HG02943 (cell line): ENCODE results near the gene PKD1L1.

Experiments
- ATAC-seq: cut with Tn5 transposase; IDR thresholded peaks from one replicate; pipeline ENCODE4 v1.9.1; 2021; ENCODE audit warnings: mild to moderate bottlenecking, low read depth, moderate library complexity; ENCODE audit not compliant: unreplicated experiment

Gene PKD1L1

DNA sequence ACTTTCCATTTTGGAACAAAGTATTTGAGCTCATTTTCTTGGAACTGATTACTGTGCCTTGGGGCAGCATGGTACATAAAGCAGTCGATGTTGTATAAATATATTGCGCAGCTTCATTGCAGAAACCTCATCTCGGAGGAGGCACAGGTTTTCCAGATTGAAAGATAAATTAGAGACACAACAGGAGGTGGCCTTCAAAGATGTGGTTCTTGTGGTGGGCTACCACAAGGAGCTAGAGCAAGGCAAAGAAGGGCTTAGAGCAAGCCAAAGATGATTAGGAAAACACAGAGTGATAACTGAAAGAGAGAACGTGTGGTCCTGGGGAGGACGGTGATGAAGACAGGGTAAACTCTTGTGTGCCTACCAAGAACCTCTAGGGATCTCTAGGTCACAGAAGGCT lies 197.2 kb downstream of the PKD1L1 start:
- ATAC-seq = no peak

DNA sequence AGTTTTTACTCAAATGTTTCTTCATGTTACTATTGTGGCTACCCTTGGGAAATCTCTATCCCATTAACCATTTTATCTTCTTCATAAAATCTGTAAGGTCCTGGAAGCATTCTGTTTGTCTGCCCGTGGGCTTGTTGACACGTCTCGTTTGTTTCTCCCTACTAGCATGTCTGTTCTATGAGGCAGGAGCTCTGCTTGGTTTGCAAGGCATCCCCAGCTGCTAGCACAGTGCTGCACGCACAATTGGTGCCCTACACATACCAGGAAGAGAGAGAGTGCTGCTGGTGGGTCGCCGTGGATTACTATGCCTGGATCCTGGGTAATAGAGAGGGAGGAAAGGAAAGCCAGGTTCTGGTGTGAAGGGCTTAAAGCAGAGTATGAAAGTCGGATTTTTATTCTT lies 200.2 kb downstream of the PKD1L1 start:
- ATAC-seq = no peak

- ATAC-seq = no peak
Observed at GRCh38 chr7:47747160-47747559, 201.1 kb downstream of the PKD1L1 start.

DNA sequence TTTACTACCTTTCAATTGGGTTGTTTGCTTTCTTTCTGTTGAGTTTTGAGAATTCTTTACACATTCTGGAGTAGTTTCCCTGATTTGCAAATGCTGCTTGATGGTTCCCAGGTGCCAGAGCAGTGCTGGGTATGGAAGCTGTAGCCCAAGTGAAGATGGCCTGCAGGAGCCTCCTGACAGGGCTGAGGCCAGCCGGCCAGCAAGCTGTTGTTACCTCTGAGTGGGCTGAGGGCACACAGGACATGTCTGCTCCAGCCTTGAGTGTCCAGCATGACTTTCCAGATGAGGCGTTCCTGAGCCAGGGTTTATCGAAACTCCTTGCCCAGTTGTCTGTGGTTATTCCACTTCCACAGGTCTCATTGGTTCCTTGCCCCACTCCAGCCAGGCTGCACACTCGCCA lies 201.8 kb downstream of the PKD1L1 start:
- no peak for ATAC-seq

- no peak for ATAC-seq
Observed at GRCh38 chr7:47744883-47745282, 203.4 kb downstream of the PKD1L1 start.

DNA sequence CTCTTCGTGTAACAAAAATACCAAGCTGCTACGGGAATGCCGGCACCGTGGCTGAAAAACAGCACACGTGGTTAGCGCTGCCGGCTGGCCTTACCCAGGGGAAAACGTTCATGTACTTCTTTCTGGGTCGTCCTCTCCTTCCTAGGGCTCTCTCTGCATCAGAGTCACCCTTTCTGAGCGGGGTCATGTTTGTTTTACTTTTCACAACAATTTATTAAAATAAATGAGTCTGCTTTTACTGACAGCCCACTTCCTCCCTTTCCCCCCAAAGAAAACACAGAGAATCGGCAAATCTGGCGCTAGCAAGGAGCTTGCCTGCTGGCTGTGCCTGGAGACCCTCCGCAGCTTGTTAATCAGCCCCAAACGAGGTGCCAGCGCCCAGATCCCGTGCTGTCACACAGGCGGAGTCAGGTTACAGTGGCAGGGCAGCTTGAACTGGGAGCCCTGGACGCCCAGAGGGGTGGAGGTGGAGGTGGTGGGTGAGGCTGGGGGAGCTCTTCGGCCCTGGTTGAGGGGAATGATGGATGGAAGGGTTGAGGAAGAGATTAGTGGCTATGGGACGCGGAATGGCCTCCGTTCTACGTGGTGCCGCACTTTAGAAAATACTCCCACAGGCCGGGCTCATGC lies 204.2 kb downstream of the PKD1L1 start:
- no peak for ATAC-seq

- no peak for ATAC-seq
Observed at GRCh38 chr7:47741984-47742383, 206.3 kb downstream of the PKD1L1 start.

- no peak for ATAC-seq
Observed at GRCh38 chr7:47739891-47740290, 208.4 kb downstream of the PKD1L1 start.

DNA sequence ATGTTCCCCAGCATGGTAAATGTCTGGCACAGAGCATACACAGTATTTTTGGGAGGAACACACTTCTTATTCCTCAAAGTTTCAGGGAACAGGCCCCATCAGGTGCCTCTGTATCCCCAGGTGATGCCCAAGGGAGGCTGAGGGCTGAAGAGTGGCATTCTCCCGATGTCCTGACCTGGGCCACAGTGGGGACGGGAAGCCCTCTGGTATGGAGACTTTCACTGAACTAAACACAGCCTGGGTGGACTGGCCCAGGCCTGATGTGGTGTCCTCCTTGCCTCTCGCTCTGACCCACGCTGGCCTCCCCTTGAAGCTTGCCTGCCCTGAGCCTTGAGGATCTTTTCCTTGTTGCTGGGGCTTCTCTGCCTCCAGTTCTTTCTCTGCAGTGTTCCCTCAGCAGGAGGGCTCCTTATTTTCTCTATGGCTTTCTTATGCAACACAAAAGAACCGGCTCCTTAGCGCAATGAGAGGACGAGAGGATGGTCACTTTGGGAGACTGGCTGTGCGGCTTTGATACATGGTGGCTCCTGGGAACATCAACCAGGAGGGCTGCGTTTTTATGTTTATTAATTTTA lies 208.9 kb downstream of the PKD1L1 start:
- no peak for ATAC-seq

GRCh38 chr7:47738563-47739166 lies 209.6 kb downstream of the PKD1L1 start:
- ATAC-seq = no peak

DNA sequence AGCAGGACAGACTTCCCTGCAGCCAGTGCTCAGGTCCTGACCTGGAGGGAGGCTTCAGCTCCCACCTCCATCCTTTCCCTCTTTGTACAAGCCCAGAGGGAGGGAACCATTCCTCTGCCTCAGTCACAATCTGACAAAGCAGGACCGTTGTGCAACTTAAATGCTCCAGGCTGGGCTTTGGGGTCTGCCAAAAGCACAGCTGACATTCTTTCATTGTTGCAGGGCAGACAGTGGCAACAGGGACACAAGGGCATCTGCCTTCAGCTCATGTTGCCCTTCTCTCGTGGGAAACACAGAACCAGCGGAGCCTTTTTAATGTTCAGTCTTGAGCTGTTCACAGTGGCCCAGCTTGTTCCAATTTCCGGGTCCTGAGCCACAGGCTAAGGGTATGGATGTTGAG lies 210.7 kb downstream of the PKD1L1 start:
- no peak for ATAC-seq

DNA sequence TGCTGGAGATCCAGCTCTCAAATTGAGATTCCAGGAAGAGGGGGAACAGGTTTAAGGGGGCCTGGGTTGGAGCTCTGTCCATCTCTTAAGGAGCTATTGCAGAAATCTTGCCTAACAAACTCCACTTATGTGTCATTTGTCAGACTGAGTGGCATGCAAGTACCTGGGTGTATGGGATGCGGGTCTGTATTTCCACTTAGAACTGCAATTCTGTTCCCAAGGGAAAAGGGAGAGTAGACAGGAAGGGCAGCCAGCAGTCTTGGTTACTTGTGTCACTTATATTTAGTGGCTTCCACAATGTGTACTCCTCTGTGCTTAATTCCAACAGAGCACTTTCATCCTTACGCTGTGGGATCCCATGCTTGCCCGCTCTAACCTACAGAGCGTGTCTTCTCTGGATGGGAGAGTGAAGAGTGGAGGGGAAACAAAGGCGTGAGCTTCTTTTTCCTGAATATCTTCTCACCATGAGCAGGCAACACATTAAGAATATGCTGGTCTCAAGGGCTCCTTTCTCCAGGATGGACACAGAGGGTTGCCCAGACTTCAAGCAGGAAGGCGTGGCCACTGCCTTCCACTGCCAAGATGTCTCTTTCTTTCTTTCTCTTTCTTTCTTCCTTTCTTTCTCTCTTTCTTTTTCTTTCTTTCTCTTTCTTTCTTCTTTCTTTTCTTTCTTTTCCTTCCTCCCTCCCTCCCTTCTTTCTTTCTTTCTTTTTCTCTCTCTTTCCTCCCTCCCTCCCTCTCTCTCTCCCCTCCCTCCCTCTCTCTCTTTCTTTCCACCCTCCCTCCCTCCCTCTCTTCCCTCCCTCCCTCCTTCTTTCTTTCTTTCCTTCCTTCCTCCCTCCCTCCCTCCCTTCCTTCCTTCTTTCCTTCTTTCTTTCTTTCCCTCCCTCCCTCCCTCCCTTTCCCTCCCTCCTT lies 212.6 kb downstream of the PKD1L1 start:
- ATAC-seq = no peak

- ATAC-seq = no peak
Observed at GRCh38 chr7:47734949-47735291, 213.3 kb downstream of the PKD1L1 start.

DNA sequence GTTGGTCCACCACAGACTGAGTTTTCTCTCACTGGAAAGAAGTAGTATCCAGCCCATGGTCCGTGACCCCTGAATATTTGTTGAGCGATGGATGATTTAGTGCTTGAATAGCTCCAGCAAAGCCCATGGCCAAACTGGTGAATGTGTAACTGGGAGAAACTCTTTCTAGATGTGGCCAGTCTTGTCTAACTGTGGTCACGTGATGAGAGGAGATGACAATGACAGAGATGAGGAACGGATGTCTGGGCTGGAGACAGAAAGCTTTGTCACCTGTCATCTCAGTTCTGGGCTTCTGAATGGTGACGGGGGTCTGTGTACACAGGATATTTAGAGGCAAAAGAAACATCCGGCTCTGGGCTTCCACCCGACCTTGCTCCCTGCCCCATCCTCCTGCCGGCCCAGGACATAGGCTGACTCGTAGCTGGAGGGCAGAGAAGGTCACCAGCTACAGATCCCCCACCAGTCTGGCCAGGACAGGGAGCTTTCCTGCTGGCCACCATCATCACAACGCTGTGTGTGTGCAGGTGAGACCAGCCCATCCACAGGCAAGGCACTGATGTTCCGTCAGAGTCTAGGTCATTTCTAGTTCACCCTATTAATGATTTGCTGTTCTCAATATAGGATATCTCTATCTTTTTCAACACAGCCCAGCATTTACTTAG lies 213.8 kb downstream of the PKD1L1 start:
- no peak for ATAC-seq

GRCh38 chr7:47730142-47730541 lies 218.1 kb downstream of the PKD1L1 start:
- no peak for ATAC-seq

DNA sequence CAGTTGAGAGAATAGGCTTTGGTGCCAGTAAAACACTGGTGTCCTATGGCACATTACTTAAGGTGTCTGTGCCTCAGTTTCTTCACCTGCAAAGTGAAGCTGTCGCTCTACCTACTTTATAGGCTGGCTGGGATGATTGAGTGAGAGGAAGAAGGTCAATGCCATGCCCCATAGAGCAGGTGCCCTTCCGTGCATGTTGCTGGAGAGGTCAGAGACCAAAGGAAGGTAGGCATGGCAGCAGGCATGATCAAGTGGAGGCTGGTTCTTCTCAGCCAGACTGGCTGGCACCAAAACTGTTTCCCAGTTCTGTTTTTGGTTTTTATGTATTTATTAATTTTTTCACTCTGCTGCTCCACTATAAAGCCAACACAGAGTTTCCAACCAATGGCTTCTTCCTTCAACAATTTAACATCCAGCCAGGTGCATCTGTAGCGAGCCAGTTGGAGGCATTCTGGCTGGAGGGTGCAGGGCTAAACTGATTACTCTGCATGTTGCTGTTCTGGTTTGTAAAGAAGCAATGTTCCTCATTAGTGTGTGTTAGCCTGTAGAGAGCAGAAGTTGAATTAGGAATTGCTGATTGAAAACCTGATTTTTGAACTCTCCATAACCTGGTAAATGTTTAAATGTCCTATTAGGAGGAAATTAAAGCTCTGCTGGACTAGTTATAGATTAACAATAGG lies 222.1 kb downstream of the PKD1L1 start:
- ATAC-seq = no peak

DNA sequence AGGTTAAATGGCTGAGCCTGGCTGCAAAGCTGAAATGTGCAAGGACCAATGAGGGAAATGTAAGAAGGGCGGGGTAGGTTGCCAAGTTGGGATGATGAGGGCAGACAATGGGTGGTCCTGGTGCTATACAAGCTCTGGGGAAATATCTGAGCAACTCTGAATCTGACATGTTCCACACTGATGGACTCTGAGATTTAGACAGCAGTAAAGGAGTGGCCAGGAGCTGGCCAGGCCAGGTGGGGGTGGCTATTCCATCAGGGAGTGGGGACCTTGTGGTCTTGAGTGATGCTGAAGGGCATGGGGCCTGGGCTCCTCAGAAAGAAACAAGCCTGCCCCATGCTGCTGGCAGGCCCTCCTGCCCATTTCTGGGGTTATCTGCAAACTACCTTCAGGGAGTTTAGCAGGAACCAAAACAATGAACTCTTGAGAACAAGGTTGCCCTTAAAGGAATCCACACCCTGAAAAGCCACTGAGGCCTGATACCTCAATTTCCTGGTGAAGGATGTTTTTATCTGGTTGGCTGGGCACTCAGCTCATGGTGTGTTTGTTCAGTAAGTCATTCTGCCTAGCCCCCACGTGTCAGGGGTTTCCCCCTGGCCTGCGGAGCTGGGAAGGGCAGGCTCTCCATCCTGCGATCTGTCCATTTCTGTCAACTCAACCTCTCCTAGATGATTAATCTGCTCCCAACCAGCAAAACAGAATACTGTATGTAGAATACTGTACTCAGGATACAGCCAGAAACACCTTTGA lies 223.1 kb downstream of the PKD1L1 start:
- no peak for ATAC-seq
